MV-4-11 (cell line): Measurements from ENCODE around the gene PSMD2.

Source experiments
- DNase-seq: peaks from one replicate; lab custom pipeline; 2025; lab: John Stamatoyannopoulos, UW

The PSMD2 gene

DNA sequence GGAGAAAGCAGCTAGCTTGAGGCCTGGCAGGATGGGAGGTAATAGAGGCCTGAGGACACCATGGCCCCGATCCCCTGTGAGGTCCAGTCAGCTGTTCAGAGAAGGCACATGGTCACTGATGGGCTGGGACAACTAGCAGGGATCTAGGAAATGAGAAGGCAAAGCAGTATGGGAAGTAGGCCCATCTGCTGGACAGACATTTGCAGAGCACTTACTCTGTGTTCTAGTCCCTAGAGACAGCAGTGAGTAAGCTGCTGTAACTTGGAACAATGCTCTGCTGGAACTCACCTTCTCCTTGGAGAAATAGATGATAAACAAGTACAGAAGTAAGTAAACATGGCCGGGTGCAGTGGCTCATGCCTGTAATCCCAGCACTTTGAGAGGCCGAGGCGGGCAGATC is 16.1 kb upstream of the PSMD2 start:
- no peak for DNase-seq

DNA sequence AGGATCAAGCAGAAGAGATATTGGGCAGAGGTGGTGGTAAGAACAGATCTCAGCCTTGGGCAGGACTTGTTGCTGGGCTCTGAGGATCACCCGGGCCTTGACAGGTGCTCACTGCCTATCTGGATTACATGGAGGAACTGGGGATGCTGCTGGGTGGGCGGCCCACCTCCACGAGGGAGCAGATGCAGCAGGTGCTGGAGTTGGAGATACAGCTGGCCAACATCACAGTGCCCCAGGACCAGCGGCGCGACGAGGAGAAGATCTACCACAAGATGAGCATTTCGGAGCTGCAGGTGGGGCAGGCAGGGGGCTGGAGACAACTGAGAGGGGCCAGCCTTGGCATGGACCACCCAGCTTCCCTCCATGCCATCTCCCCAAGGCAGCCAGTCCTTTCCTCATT is 15.4 kb upstream of the PSMD2 start:
- no peak for DNase-seq

DNA sequence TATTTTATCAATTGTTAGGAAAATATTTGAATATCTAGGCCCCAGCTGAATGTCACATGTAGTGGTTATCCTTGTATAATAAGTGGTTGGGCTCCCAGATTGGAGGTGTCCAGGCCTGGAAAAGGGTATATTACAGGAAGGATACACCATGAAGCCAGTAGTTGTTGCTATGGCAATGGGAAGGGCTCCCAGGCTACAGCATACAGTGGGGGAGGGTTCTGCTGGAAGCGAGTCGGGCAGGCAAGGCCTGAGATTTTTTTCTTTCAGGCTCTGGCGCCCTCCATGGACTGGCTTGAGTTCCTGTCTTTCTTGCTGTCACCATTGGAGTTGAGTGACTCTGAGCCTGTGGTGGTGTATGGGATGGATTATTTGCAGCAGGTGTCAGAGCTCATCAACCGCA is 14.3 kb upstream of the PSMD2 start:
- DNase-seq = peak; percentile 49

GRCh38 chr3:184289426-184289938 is 9.6 kb upstream of the PSMD2 start:
- DNase-seq = peak; percentile 33

DNA sequence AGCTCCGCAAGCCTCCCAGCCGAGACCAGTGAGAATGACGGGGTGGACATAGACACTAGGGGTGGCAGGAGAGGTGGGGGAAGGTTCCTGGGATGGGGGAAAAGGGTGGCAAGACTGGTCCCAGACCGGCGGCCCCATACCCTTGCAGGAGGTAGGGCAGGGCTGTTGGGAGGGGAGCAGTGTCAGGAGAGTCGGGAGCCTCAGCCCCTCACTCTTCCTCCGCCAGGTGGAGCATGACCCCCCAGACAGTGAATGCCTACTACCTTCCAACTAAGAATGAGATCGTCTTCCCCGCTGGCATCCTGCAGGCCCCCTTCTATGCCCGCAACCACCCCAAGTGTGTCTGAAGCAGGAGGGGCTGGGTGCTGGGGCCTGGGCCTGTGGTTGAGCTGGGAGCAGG is 8.7 kb upstream of the PSMD2 start:
- no peak for DNase-seq

DNA sequence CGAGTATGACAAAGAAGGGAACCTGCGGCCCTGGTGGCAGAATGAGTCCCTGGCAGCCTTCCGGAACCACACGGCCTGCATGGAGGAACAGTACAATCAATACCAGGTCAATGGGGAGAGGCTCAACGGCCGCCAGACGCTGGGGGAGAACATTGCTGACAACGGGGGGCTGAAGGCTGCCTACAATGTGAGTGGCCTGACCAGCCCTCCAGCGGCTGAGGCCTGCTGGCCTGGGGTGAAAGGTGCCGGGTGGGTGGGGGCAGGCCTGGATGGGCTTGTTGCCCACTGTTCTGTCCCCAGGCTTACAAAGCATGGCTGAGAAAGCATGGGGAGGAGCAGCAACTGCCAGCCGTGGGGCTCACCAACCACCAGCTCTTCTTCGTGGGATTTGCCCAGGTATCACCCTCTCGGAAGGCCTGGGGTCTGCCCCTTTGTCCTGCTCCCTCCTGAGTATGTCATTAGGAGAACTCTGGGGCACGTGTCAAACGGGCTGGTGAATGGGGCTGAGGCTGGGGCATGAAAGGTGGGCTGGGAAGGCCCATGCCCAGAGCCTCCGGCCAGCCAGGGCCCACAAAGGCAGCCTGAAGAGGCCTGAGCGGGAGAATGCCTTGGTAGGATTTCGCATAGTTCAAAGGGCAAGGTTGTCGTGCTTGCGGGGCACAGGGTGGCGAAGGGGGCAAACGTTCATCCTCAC is 7.8 kb upstream of the PSMD2 start:
- no peak for DNase-seq

DNA sequence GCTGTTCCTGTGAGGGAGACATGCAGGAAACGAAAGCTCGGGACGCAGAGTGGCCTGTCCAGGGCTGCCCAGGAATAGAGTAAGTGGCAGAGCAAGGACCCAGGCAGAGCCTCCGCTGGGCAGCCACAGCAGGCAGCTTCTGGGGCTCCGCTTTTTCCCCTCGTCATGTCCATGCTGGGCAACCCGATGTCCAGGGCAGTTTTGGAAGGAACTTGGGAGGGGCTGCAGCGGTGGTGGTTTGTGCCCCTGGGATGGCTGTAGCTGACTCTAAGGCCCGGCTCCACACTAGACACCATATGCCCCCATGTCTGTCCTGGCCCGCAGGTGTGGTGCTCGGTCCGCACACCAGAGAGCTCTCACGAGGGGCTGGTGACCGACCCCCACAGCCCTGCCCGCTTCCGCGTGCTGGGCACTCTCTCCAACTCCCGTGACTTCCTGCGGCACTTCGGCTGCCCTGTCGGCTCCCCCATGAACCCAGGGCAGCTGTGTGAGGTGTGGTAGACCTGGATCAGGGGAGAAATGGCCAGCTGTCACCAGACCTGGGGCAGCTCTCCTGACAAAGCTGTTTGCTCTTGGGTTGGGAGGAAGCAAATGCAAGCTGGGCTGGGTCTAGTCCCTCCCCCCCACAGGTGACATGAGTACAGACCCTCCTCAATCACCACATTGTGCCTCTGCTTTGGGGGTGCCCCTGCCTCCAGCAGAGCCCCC is 7.1 kb upstream of the PSMD2 start:
- DNase-seq = no peak

DNA sequence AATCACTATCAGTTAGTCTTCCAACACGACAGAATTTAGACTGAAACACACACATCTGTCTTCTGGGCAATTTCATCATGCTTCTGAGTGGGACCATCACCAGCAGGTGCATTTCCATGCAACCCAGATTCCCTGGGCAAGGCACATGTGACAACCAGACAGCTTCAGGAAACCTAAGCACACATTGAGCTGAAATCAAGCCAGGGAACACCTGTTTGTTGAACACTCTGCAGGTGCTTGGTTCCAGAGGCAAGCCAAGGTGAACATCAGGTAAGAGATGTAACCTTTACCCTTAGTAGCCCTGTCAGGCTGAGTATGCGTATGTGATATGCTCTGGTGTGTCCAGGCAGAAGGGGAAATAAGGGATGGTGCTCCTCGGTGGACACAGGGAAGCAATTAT is 3.3 kb upstream of the PSMD2 start:
- DNase-seq = no peak

DNA sequence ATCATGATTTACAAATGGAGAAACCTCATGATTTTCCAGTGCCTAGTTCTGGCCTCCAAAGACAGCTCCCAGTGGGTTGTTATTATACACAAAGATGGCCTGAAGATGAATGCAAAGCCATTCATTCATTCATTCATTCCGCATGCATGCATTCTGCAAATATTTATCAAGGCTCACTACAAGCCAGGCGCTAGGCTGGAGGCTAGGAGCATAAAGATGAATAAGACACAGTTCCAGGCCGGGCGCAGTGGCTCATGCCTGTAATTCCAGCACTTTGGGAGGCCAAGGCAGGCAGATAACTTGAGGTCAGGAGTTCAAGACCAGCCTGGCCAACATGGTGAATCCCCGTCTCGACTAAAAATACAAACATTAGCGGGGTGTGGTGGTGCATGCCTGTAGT is 2.4 kb upstream of the PSMD2 start:
- DNase-seq = no peak

- no peak for DNase-seq
These were observed 692 bp downstream of the PSMD2 start for GRCh38 chr3:184299488-184300377.

DNA sequence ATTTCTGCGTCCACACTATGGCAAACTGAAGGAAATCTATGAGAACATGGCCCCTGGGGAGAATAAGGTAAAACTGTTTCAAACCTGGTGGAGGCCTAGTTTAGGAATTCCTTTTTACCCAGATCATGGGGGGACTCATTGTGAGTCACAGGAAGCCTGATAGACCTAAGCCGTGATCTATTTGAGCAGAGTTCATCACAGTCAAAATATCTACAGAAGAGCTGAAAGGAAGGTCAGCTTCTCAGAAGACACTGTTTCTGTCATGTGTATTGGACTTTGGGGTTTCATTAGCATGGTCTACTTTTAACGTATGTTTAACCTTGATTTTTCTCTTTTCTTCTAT is 1.3 kb downstream of the PSMD2 start:
- DNase-seq = no peak

DNA sequence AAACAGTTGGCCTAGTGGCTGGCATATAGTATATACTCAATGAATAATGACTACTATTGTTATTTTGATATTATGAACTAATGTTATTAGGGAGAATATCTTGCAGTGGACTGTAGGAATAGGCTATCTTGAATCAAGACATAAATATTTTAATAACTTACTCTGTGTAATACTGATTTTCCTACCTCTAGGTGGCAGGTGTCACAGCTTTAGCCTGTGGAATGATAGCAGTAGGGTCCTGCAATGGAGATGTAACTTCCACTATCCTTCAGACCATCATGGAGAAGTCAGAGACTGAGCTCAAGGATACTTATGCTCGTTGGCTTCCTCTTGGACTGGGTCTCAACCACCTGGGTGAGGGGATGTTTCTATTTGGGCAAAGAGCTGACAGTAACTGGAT is 6.5 kb downstream of the PSMD2 start:
- DNase-seq = no peak

DNA sequence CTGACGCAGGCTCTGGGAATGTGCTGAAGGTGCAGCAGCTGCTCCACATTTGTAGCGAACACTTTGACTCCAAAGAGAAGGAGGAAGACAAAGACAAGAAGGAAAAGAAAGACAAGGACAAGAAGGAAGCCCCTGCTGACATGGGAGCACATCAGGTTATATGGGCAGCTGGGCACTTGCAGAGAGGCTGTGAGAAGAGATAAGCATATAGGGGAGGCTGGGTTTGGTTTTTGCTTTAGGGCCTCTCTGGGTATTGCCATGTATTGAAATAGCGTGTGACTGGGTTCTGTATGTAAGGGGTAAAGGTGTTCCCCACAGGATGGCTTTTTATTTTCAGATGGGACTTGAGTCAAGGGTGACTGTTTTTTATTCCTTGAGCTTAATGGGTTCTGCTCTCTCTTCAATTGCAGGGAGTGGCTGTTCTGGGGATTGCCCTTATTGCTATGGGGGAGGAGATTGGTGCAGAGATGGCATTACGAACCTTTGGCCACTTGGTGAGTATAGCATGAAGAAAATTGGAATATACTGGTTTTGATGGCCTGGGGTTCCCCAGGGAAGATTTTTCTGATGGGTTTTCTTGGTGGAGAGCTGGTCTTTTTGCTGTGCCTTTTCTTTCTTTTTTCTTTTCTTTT is 7.4 kb downstream of the PSMD2 start:
- DNase-seq = no peak

- DNase-seq = no peak
These were observed 8.9 kb downstream of the PSMD2 start for GRCh38 chr3:184307915-184308314.

GRCh38 chr3:184308744-184309143 is 9.7 kb downstream of the PSMD2 start:
- DNase-seq = no peak

DNA sequence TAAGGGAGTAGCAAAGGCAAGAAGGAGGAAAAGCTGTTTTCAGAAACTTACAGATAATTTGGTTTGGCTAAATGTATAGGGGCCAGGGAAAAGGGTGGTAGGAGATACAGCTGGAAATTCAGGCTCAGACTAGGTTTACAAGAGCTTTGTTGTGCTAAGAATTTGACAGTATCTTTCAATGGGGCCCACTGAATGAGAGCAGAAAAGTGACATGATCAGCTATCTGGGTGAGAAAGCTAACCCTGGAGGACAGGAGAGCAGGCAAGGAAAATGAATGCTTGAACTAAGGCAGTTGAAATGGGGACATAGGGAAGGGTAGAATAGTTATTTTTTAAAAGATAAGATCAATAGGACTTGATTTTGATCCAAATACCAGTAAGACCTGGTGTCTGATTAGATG is 12.6 kb downstream of the PSMD2 start:
- DNase-seq = no peak

DNA sequence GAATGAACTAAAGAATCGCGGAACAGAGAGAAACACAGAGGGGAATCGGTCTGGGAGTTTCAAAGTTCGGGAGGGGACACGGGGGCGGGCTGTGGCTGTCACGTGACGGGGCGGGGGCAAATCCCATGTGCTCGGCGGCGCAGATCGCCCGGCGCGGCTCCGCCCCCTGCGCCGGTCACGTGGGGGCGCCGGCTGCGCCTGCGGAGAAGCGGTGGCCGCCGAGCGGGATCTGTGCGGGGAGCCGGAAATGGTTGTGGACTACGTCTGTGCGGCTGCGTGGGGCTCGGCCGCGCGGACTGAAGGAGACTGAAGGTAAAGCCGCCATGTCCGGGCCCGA is 15.3 kb downstream of the PSMD2 start, which contains the start of gene EIF4G1:
TSS of gene EIF4G1 (plus strand) at position 244 of the 337 bp plus-strand sequence. CDS start 1,191 bp downstream, outside the sequence.
- peak; percentile 88 for DNase-seq

GRCh38 chr3:184314700-184315542 is 15.9 kb downstream of the PSMD2 start:
- DNase-seq = peak; percentile 21

DNA sequence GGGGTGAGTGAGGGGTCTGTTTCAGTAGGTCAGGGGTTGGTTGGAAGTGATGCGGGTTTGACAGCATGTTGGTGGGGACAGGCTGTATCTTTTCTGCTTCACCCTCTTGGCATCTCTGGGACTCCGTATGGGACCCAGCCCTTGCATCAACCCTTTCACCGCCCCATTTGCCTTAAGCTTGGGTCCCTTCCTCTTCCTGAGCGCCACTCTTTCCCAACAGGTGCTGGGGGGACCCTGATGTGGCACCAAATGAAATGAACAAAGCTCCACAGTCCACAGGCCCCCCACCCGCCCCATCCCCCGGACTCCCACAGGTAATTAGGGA is 16.5 kb downstream of the PSMD2 start:
- DNase-seq = peak; percentile 7

GRCh38 chr3:184315871-184316661 is 17.0 kb downstream of the PSMD2 start:
- DNase-seq = no peak

GRCh38 chr3:184316792-184317191 is 17.8 kb downstream of the PSMD2 start:
- DNase-seq = no peak
